HG03354 (cell line): Measurements from ENCODE around the gene ZG16.

Experiments
- ATAC-seq: cut with Tn5 transposase; IDR thresholded peaks from one replicate; pipeline ENCODE4 v1.9.1; 2021; ENCODE audit warnings: mild to moderate bottlenecking; ENCODE audit not compliant: unreplicated experiment, poor library complexity, severe bottlenecking

ZG16 gene

DNA sequence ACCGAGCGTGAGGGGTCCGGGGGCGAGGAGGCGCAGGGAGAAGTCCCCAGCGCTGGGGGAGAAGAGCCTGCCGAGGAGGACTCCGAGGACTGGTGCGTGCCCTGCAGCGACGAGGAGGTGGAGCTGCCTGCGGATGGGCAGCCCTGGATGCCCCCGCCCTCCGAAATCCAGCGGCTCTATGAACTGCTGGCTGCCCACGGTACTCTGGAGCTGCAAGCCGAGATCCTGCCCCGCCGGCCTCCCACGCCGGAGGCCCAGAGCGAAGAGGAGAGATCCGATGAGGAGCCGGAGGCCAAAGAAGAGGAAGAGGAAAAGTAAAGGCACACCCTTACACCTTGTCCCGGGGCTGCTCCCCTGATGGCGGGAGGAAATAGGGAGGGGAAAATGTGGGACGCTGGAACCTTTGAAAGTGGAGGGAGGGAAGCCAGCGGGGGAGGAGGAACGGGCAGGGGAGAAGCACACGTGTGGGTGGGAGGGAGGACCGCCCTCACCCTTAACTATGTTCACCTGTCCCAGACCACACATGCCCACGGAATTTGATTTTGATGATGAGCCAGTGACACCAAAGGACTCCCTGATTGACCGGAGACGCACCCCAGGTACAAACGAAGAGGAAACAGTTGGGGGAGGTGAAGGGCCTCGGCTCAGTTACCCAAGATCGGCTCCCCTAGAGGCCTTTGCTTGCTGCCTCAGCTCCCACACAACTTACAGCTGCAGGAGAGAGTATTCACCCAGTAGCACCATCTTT is 38.8 kb downstream of the ZG16 start:
- ATAC-seq, result peak; percentile 9

DNA sequence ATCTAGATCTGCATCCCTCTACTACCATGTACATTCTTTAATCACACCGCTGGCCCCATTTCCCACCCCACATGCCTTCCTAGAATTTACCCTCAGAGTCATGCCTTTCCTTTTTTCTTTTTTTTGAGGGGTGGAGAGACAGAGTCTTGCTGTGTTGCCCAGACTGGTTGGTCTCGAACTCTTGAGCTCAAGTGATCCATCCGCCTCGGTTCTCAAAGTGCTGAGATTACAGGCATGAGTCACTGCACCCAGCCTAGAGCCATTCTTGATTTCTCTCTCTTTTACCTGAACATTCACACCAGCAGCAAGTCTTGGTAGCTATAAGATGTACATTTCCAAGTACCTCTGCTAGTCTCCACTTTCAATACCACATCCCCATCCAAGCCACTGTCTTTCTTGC is 40.0 kb downstream of the ZG16 start:
- ATAC-seq, result no peak

DNA sequence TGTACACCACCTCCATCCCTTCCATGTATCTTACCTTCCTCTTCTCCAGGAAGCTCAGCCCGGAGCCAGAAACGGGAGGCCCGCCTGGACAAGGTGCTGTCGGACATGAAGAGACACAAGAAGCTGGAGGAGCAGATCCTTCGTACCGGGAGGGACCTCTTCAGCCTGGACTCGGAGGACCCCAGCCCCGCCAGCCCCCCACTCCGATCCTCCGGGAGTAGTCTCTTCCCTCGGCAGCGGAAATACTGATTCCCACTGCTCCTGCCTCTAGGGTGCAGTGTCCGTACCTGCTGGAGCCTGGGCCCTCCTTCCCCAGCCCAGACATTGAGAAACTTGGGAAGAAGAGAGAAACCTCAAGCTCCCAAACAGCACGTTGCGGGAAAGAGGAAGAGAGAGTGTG is 41.5 kb downstream of the ZG16 start:
- no peak for ATAC-seq

DNA sequence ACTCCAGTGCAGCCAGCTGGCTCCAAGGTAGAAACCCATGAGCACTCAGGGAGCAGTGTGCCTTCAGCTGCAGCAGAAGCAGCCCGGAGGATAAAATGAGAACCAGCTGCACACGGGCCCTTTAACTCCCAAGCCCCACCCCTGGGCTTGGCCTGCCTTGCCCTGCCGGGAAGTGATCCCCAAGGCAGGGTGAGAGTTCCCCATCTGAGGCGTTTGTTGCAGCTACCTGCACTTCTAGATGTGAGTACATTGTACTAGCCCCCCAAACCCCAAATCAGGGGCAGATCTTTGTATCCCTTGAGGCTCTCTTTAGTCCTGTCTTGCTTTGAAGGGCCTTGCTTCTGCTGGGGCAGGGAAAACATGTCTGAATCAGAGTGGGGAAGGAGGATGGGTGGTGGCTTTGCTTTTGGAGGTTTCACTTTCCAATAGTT is 42.2 kb downstream of the ZG16 start, which contains the start of gene MVP:
Gene MVP, plus strand, starts transcription at position 192 of the 431 bp plus-strand sequence. CDS start 10,088 bp downstream, outside the sequence.
- ATAC-seq, result peak; percentile 22

DNA sequence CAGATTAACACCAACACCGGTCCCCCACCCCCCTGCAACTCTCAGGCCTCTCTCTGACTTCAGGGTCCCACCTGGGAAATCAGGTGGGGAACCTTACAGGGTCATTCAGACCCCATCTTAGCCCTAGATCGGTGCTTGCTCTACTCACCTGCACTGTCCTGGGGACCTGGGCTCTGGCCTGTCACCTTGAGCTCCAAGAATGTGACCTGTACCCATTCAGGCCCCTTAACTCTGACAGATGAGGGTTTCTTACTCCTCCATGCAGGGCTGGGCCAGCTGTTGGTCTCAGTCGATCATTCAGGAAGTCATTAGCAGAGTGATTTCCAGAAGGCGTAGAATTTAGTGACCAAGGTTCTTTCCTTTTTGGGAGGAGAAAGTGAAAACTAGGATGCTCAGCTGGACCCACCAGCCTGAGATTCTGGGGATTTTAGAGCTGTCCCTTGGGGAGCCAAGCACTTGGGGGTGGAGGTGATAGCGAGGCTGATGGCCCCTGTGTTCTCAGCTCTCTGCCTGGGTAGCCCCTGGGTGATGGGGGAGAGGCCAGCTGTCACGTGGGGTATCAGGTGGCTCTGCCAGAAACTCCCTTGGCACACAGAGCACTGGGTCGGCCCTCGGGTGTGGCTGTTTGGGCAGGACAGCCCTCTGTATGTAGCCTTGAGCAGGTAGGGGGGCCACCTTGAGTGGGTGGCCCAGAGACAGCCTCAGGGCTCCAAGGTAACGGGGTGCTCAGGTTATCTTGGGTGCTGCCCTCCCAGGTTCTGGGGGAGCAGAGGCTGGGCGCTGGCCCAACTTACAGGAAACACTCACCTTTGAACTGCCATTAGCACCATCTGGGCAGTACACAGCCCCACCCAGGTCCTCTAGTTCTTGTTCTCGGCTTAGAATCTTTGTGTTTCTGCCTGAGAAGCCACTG is 42.9 kb downstream of the ZG16 start:
- ATAC-seq, result peak; percentile 45

DNA sequence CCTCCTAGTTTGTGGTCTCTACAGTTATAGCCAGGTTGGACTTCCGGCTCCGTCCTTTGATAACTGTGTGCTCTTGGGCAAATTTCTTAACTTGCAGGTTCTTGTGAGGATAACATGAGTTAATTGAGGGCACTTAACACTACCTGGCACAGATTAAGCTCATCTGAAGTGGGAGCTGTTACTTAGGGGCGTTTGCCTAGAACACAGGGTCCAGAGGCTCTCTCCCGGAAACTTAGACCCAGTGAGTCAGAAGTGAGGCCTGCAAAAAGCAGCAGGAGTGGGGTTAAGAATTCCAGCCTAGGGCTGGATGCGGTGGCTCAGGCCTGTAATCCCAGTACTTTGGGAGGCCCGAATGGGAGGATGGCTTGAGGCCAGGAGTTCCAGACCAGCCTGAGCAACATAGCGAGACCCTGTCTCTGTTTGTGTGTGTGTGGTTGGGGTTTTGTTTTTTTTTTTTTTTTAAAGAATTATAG is 43.6 kb downstream of the ZG16 start:
- ATAC-seq, result no peak

DNA sequence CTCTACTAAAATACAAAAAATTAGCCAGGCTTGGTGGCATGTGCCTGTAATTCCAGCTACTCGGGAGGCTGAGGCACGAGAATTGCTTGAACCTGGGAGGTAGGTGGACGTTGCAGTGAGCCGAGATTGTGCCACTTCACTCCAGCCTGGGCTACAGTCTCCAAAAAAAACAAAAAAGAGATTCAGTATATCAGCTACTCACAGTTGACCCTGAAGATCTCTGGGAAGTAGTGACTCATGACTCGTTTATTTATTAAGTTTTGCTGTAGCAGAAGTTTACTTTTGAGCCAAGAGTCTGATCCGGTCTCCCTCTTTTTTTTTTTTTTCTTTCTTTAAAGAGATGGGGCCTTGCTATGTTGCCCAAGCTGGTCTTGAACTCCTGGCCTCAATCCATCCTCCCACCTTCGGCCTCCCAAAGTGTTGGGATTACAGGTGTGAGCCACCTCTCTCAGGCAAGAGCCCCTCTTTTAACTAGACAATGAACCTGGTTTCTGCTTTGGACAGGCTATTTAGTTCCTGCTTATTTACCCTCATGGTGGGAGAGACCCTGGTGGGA is 46.6 kb downstream of the ZG16 start:
- no peak for ATAC-seq

DNA sequence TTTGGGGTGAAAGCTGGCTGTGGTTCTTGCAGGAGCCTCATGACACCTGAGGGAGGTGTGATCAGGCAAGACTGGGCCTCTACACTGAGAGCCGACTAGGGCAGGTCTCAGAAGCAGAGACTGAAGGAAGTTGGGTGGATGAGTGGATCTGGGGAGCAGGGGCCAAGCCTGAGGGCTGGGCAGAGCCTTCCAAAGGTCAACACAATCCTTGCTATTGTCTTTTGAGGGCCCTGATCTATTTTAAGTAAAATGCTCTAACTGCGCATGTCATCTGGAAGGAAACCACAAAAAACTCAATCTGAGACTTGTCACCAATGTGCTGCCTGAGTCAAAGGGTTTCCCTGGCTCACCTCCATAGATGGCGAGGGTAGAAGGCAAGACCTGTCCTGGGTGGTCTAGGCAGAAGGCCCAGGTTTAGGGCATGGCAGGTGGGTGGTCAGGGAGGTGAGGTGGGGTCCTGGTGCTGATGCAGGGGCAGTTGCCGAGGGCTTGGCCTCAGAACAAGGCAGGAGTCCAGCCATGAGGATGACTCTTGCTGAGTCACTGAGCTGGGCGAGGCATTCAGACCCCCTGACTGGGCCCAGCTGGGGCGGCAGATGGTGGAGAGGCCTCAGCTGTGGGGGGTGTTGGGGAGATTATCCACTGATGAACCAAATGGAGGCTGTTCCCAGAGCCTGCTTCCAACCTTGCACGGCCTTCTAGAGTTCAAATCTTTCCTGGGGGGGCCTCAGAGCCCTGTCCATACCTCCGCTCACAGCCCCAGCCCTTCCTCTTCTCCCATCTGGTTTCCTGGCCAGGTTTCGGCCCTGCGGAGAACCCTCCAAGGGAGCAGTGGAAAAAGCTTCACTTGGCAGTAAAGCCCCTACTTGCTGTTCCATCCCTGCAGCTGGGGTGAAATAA is 47.3 kb downstream of the ZG16 start:
- no peak for ATAC-seq

DNA sequence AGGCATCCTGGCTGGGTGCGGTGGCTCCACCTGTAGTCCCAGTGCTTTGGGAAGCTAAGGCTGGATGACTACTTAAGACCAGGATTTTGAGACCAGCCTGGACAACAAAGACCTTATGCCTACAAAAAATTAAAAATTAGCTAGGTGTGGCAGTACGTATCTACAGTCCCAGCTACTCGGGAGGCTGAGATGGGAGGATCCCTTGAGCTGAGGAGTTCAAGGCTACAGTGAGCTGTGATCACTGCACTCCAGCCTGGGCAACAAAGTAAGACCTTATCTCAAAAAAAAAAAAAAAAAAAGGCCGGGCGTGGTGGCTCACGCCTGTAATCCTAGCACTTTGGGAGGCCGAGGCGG is 48.3 kb downstream of the ZG16 start:
- no peak for ATAC-seq

DNA sequence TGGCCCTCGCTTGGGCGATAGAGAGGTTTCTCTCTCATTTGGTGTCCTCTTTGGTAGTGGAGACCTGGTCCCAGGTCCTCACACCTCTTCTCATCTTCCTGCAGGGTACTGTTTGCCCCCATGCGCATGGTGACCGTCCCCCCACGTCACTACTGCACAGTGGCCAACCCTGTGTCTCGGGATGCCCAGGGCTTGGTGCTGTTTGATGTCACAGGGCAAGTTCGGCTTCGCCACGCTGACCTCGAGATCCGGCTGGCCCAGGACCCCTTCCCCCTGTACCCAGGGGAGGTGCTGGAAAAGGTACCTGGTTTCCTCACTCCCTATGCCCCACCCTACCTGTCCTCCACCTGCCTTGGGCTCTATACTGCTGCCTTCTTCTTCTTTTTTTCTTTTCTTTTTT is 52.7 kb downstream of the ZG16 start:
- ATAC-seq, result no peak

DNA sequence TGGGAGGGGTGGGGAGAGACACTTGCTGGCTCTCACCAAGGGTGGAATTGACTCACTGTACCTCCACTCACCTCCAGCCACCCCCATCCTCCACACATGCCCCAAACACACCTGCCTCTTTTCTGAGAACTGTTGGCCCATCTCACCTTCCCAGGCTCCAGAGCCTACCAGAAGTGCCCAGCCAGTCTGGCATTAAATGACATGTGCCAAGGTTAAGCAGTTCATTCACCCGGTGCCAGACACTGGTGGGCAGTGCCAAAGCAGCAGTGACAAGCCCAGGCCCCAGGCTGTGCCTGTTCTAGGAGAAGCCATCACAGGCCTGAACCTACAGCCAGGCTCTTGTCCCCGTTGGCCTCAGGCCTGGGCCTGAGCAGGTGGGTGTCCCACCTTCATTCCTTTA is 53.4 kb downstream of the ZG16 start:
- no peak for ATAC-seq
